Stimulated activated CD4-positive, alpha-beta T cell treated with anti-CD3 and anti-CD28 coated beads, Interleukin-15, amount 100 ng/mL, for 48 hours (primary cell): Measurements from ENCODE around the gene PURA.
A peak's percentile ranks its signal among the peaks of the same experiment; 100 is the strongest.

Experiments used
- DNase-seq, 2 donors: peaks; one replicate each; pipeline ENCODE4 v3.0.0-alpha.2; 2020; ENCODE audit warnings: low read depth in 2 of 2

Gene PURA

DNA sequence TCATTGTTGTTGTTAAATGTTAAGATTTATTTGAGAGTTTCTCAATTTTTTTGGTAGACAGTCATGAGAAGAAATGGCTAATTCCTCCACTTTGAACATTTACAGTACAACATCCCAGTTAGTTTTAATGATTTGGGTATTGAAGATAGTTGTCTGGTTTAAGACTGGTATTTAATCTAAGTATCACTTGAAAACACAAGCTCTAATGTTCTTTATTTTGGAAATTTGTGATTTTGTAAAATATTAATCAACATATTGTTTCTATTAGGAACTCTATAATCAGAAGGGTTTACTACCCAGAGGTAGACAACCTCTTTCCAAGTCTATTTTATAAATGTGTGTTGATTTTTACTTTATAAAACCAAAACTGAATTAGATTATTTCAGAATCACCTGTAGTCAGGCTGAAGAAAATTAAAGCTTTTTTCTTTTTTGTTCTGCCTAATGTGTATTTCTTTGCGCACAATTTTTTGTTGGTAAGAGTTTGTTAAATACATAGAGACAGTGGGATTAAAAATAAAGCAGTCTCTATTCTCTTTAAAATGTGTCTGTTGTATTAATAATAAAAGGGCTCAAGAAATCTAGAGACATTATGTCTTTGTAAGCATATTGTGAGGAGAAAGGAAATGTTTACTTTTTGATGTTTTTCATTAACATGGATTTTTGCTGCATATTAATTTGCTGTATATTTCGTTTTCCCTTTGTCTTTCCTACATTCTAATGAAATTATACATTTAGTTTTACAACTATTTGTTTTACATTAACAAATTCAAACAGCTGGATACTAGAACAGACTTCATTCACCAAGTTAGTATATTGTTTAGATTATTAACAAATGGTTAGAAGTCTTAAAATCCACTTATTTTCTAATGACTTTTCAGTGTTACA, 3.9 kb upstream of the PURA start:
- no peak for DNase-seq

DNA sequence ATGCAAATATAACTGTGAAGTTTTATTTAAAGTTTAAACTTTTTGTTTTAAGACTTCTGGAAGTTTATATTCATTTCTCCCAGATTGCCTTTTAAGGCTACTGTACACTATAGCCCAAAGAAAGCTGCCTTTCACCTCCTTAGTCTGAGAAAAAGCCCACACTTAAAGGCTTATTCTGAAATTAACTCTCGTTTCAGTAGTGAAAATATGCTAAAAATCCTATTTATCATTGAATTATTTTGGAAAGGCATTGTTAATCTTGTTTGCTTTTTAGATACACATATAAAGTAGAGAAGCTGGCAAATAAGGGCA, 3.3 kb upstream of the PURA start:
- DNase-seq: no peak

DNA sequence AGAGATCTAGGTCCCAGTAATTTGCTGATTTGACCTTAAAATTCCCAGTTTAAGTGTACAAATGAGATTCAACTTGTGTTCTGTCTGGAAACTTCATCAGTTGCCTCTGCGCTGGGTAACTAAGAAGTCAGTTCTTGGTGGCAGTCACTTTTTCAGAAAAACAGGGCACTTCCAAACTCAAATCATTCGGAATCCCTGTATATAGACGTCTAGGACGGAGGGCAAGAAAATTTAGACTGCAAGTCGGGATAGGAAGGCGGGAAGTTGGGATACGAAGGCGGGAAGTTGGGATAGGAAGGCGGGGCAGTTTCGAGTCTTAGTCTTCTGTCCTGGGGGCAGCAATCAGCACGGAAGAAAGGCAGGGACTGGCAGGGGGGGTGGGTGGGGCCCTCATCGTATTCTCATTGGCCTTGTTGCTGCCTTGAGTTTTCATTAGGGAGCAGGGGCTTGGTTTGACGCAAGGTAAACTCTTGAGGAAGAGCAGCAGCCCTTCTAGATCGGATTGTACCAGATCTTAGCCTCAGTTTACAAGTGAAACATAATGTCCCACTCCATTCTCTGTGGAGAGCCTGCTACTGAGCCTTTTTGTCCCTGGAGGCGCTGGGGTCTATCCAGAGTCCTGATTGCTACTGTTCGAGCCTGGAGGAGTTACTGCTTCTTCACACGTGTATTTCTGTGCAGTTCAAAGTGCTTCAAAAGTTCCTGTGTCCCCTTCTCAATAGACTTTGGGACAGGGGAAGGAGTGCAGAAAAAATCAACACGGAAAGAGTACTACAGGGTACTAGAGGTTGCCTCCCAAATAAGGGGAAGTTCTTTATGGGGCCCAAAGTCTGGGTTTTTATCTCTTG, 2.7 kb upstream of the PURA start:
- no peak for DNase-seq

GRCh38 chr5:140111859-140112551, 1.9 kb upstream of the PURA start:
- no peak for DNase-seq

GRCh38 chr5:140112685-140113179, 1.2 kb upstream of the PURA start:
- no peak for DNase-seq

GRCh38 chr5:140113180-140113698, 670 bp upstream of the PURA start:
- peak in 1 of 2 donors; percentile 9 for DNase-seq

GRCh38 chr5:140114341-140115185, 654 bp downstream of the PURA start:
- peak in 1 of 2 donors; percentile 13 for DNase-seq

GRCh38 chr5:140115186-140115500, 1.2 kb downstream of the PURA start:
- DNase-seq: no peak

GRCh38 chr5:140116716-140117115, 2.8 kb downstream of the PURA start:
- DNase-seq: no peak

DNA sequence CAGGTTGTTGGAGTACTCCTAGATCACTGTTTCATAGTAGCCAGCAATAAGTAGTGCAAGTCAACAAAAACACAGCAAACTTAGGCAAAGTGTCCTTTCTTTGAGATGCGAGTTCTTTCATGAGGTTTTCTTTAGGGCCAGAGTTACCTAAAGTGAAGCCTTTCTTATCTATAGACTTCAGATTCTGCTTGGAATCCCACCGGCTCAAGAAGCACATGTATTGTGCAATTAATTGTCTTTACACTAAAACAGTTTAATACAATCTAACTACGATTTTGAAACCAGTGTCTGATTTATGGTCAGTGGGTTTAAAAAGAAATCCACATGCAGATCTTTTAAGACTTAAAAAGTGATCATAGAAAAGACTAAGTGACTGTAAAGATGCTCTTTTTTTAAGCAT, 3.6 kb downstream of the PURA start:
- no peak for DNase-seq

DNA sequence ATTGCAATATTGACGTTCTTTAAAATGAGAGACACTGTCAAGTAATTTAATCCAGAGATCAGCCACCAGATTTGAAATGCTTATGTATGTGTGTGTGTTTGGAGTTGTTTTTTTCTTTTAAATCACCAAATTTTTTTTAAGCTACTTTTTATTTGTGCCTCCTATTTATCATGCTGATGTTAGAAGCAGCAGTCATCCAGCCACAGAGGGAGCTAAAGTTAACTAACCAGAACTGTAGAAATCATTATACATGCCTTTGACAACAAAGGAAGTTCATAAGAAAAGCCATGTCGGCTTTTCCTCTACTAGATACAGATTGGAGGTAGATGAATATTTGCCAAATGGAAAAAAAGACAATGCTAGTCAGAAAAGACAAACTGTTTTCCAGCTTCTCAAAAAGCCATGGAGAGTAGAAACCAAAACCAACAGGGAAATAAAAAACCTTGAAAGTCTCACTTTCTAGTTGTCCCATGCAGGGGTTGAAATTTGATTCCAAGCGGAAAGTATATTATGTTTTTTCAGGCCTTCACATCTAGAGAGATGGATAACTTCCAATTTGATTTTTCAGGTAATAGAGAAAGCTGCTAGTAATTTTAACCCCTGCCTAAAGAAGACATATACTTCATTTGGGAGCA, 4.5 kb downstream of the PURA start:
- DNase-seq: no peak

GRCh38 chr5:140125637-140126036, 11.7 kb downstream of the PURA start, which contains the start of gene IGIP:
IGIP (plus strand) TSS chr5:140125937; CDS start chr5:140128477, 2,540 bp downstream.
- DNase-seq: no peak

DNA sequence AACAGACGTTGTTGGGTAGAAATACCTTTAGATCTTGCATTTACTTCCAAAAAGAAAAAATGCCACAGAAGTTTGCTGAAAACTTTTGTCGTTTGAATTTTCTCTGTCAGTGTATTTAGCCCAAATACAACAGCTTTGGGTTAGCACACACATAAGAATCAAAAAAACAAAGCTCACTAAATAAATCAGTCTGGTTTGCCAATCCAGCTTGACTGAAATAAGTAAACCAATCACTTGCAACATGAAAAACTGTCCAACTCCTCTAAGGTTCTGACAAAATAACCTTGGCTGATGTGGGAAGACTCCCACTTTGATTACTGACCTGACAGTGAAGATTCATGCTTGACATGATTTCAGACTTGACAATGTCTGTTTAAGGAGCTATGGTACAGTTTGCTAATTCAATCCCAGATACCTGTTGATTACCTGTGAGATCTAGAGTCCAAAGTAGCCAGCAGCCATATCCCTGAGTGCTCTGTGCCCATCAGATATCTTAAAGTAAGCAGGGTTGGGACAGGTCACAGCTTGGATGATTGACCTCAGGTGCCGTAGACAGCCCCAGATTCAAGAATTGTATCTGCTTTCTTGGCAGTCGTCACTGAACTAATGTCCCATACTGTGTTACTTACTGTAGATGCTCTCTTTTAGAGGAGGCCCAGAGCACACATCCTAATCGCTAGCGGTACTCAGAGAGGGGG, 12.6 kb downstream of the PURA start:
- DNase-seq: no peak

DNA sequence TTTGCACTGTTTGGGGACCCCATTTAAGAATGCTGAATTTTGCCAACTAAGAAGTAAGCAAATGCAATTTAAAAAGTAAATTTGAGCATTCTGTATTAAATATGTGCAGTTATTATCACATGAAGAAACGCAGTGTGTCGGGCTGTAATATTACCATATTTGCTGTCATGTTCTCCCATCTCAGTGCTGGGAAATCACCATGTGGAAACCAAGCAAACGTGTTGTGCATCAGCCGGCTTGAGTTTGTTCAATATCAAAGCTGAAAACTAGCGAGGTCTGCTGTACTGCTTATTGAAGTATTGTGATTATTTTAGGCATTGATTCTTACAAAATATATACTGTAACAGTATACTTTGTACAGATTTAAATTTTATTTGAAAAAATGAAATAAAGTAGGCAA, 14.5 kb downstream of the PURA start:
- no peak for DNase-seq

- DNase-seq: no peak
These were observed 17.2 kb downstream of the PURA start for GRCh38 chr5:140130949-140131733.

DNA sequence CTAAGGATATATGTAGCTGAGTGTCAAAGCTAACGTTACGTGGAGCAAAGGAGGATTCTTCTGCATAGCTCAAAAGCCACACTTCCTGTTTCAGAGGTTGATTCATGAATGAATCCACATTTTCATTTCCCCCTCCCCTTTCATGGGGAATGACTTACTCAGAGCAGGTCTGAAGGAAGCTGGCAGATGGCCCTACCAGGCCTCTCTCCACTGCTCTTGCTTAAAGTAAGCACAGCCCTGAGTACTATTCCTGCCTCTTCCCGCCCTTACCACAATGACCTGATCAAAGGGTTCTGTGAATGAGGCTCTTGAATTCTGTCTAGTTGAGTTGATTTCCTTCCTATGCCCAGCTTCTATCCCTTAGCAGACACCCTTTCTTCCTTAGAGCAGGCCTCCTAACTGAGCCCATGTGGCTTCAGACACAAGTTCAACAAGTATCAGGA, 18.1 kb downstream of the PURA start:
- no peak for DNase-seq

GRCh38 chr5:140133514-140134167, 19.7 kb downstream of the PURA start:
- DNase-seq: no peak

DNA sequence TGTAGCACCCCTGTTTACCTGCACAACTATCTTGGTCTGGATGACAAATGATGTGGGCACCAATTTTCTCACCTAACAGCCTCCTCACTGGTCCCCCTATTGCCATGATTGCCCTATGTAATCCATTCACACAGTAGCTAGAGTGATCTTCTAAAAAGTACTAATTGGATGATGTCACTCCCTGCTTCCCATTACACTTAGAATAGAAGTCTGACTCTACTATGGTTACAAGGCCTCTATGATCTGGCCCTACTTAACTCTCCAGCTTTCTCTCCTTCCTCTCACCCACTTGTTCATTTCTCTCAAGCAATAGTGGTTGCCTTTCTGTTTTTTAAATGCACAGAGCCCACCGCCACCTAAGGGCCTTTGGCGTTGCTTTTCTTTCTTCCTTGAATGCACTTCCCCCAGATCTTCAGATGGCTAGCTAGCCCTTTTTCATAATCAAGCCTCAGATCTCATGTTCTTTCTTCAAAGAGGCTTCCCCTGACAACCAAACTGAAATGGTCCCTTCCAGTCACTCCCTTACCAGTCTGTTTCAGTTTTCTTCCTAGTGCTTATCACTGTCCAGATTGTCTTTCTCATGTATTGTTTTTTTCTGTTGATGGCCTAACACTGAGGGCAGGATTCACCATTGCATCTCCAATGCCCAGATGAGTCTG, 20.5 kb downstream of the PURA start:
- DNase-seq: no peak
